Amniotic epithelial cell (primary cell): ENCODE measurements around the gene SZRD1.

Experiments
- DNase-seq: peaks from one replicate; pipeline ENCODE4 v3.0.0-alpha.2; 2010; ENCODE audit warnings: low read depth

SZRD1 gene

GRCh38 chr1:16394977-16395376 is 27.9 kb downstream of the SZRD1 start:
- DNase-seq = no peak

GRCh38 chr1:16396591-16396990 is 29.5 kb downstream of the SZRD1 start:
- DNase-seq = peak; percentile 84

GRCh38 chr1:16397120-16397519 is 30.1 kb downstream of the SZRD1 start:
- no peak for DNase-seq

GRCh38 chr1:16398371-16398953 is 31.4 kb downstream of the SZRD1 start:
- DNase-seq = no peak

- no peak for DNase-seq
Observed at GRCh38 chr1:16402742-16403141, 35.7 kb downstream of the SZRD1 start.

- no peak for DNase-seq
Observed at GRCh38 chr1:16405441-16405840, 38.4 kb downstream of the SZRD1 start.

GRCh38 chr1:16406868-16407267 is 39.8 kb downstream of the SZRD1 start:
- DNase-seq = no peak

GRCh38 chr1:16409536-16410152 is 42.6 kb downstream of the SZRD1 start:
- no peak for DNase-seq

GRCh38 chr1:16410803-16411202 is 43.8 kb downstream of the SZRD1 start:
- DNase-seq = no peak

GRCh38 chr1:16413191-16413590 is 46.1 kb downstream of the SZRD1 start:
- no peak for DNase-seq

- DNase-seq = peak; percentile 54
Observed at GRCh38 chr1:16418823-16419425, 51.9 kb downstream of the SZRD1 start.

- no peak for DNase-seq
Observed at GRCh38 chr1:16420424-16421118, 53.5 kb downstream of the SZRD1 start.

GRCh38 chr1:16421201-16421600 is 54.2 kb downstream of the SZRD1 start:
- no peak for DNase-seq

GRCh38 chr1:16422041-16422440 is 55.0 kb downstream of the SZRD1 start:
- no peak for DNase-seq

- no peak for DNase-seq
Observed at GRCh38 chr1:16425125-16426025, 58.3 kb downstream of the SZRD1 start.

GRCh38 chr1:16430606-16431005 is 63.6 kb downstream of the SZRD1 start:
- DNase-seq = peak; percentile 21

GRCh38 chr1:16433030-16433429 is 66.0 kb downstream of the SZRD1 start:
- no peak for DNase-seq

GRCh38 chr1:16434007-16434406 is 67.0 kb downstream of the SZRD1 start:
- DNase-seq = no peak

- DNase-seq = no peak
Observed at GRCh38 chr1:16434501-16434900, 67.5 kb downstream of the SZRD1 start.

- no peak for DNase-seq
Observed at GRCh38 chr1:16436946-16437474, 70.0 kb downstream of the SZRD1 start, which contains the start of gene SPATA21. TSS of gene SPATA21 (minus strand) at chr1:16437424. CDS start at chr1:16431371, 6,053 bp downstream.

- DNase-seq = no peak
Observed at GRCh38 chr1:16438516-16438915, 71.5 kb downstream of the SZRD1 start.

GRCh38 chr1:16438924-16439323 is 71.9 kb downstream of the SZRD1 start:
- no peak for DNase-seq
